ENCODE data around the gene DTX3L.

DTX3L gene

GRCh38 chr3:122564155-122564912 is at the start of gene DTX3L, which contains the start of gene PARP9:
Gene DTX3L (plus strand): TSS chr3:122564338. CDS start chr3:122564427, 89 bp downstream.
Gene PARP9 (minus strand): TSS chr3:122564300. CDS start chr3:122559620, 4,680 bp downstream.
- peak; percentile 6 to 93 (median 56) for DNase-seq

- DNase-seq = no peak
Measured at GRCh38 chr3:122515020-122515468, 49.1 kb upstream of the DTX3L start.

GRCh38 chr3:122515870-122516269 is 48.3 kb upstream of the DTX3L start:
- no peak for DNase-seq

GRCh38 chr3:122516846-122517360 is 47.2 kb upstream of the DTX3L start:
- DNase-seq = no peak

- DNase-seq = no peak
Measured at GRCh38 chr3:122519693-122520092, 44.4 kb upstream of the DTX3L start.

- DNase-seq = no peak
Measured at GRCh38 chr3:122520861-122521260, 43.3 kb upstream of the DTX3L start.

GRCh38 chr3:122523317-122523716 is 40.8 kb upstream of the DTX3L start:
- DNase-seq = no peak

GRCh38 chr3:122530164-122530563 is 34.0 kb upstream of the DTX3L start:
- no peak for DNase-seq

- no peak for DNase-seq
Measured at GRCh38 chr3:122533480-122533879, 30.7 kb upstream of the DTX3L start.

GRCh38 chr3:122533931-122534334 is 30.2 kb upstream of the DTX3L start:
- DNase-seq = no peak

GRCh38 chr3:122535964-122536631 is 28.0 kb upstream of the DTX3L start:
- no peak for DNase-seq

- DNase-seq = no peak
Measured at GRCh38 chr3:122536632-122537001, 27.5 kb upstream of the DTX3L start.

GRCh38 chr3:122538956-122539490 is 25.1 kb upstream of the DTX3L start:
- no peak for DNase-seq

- no peak for DNase-seq
Measured at GRCh38 chr3:122546151-122546550, 18.0 kb upstream of the DTX3L start.

- no peak for DNase-seq
Measured at GRCh38 chr3:122548076-122548475, 16.1 kb upstream of the DTX3L start.

GRCh38 chr3:122548619-122549018 is 15.5 kb upstream of the DTX3L start:
- DNase-seq = no peak

GRCh38 chr3:122553171-122553570 is 11.0 kb upstream of the DTX3L start:
- no peak for DNase-seq

- DNase-seq = no peak
Measured at GRCh38 chr3:122555275-122556071, 8.7 kb upstream of the DTX3L start.

GRCh38 chr3:122557356-122557755 is 6.8 kb upstream of the DTX3L start:
- no peak for DNase-seq

GRCh38 chr3:122558605-122559004 is 5.5 kb upstream of the DTX3L start:
- DNase-seq = no peak

GRCh38 chr3:122559906-122560305 is 4.2 kb upstream of the DTX3L start:
- DNase-seq = no peak

- DNase-seq = peak in 5 of 51 donors; percentile 1 to 22 (median 2)
Measured at GRCh38 chr3:122560680-122561079, 3.5 kb upstream of the DTX3L start.
